Prostate gland (tissue), 2 donors: ENCODE measurements around the gene RUNX3. TPM values are rescaled to one million over a fixed set of nuclear protein-coding genes. Genes with fewer than 3 reads are reported as not detected.

Source experiments
- DNase-seq: peaks from one replicate; pipeline ENCODE4 v3.0.0-alpha.2; 2019; ENCODE audit warnings: low spot score
- H3K27ac ChIP-seq, 2 donors: fragments of 200-600 bp; sonication (generic); 2 replicates each; pipeline ENCODE4 v1.5.1; 2017 to 2019
- H3K27me3 ChIP-seq: fragments of 200-600 bp; sonication (generic); replicated peaks from 2 replicates; pipeline ENCODE4 v1.5.1; 2019; ENCODE audit not compliant: insufficient read depth
- H3K36me3 ChIP-seq, 2 donors: fragments of 200-600 bp; sonication (generic); 1 replicate in 1 of 2; 2 replicates in 1 of 2; pipeline versions ENCODE4 v1.5.1 to v1.8.1; 2017 to 2019
- H3K4me1 ChIP-seq: fragments of 200-600 bp; sonication (generic); replicated peaks from 2 replicates; pipeline ENCODE4 v1.5.1; 2019
- H3K4me3 ChIP-seq, 2 donors: fragments of 200-600 bp; sonication (generic); 2 replicates each; pipeline ENCODE4 v1.5.1; 2017 to 2019
- H3K9me3 ChIP-seq: fragments of 200-600 bp; sonication (generic); 2 replicates; pipeline ENCODE4 v1.5.1; 2017
- CTCF ChIP-seq, 4 experiments: fragments of 200-600 bp in 2 of 4; fragments of 450-650 bp in 2 of 4; sonication (generic) in 2 of 4; IDR thresholded peaks; 1 replicate in 3 of 4; 2 replicates in 1 of 4; pipeline ENCODE4 v1.5.1; 2016 to 2019; ENCODE audit warnings: antibody characterized with exemption in 4 of 4, mild to moderate bottlenecking in 2 of 4, moderate library complexity in 2 of 4
- POLR2A ChIP-seq: fragments of 450-650 bp; IDR thresholded peaks from one replicate; pipeline ENCODE4 v1.6.1; 2016; ENCODE audit warnings: antibody characterized with exemption, mild to moderate bottlenecking
- POLR2AphosphoS5 ChIP-seq: sonication (generic); formaldehyde crosslinking; IDR thresholded peaks from one replicate; pipeline ENCODE4 v1.6.1; 2017; ENCODE audit warnings: antibody characterized with exemption
- WGBS: methylation state at CpG from one replicate; pipeline ENCODE4 v1.1.5; 2018; 5-methylcytosine and 5-hydroxymethylcytosine counted together
- intact Hi-C: fragments of 100-400 bp; cut with DNase I; formaldehyde crosslinking; loops from one replicate; pipeline ENCODE4 v1.14.2; 2022
- total RNA-seq, 2 donors: library from RNA; depleted of rRNA; stranded (reverse); fragments of >200 nt; gene quantifications; one replicate each; pipeline ENCODE4 v1.1.0, GENCODE V29; 2016

Gene RUNX3
- total RNA-seq, 2 donors from 2014 or later: 2.5 to 3.4 TPM

GRCh38 chr1:24918995-24919605, 11.0 kb downstream of the RUNX3 start:
- no peaks in the 10 kb centered on the region for H3K4me1 ChIP-seq
- intact Hi-C loops: no loop called here
- H3K9me3 ChIP-seq: no peaks in the 10 kb centered on the region
- DNase-seq: no peak
- TF ChIP-seq POLR2A (no peak), CTCF (IDR thresholded peaks at IDR 0.05) (no peak), POLR2AphosphoS5 (no peak)
- no peaks in the 10 kb centered on the region for H3K27me3 ChIP-seq
- 91% methylated on average over 17 of the region's 17 CpGs for WGBS
- no peaks in the 10 kb centered on the region for H3K36me3 ChIP-seq
- no peak overlapping the region for H3K27ac ChIP-seq
- H3K4me3 ChIP-seq: no peak overlapping the region

GRCh38 chr1:24918370-24918769, 11.7 kb downstream of the RUNX3 start:
- intact Hi-C loops: no loop called here
- Histone ChIP-seq H3K27me3 (no peaks in the 10 kb centered on the region), H3K27ac (no peak overlapping the region), H3K9me3 (no peaks in the 10 kb centered on the region), H3K36me3 (no peaks in the 10 kb centered on the region), H3K4me3 (no peak overlapping the region), H3K4me1 (no peaks in the 10 kb centered on the region)
- no peak for DNase-seq
- WGBS: 98% methylated on average over 2 of the region's 2 CpGs
- TF ChIP-seq POLR2AphosphoS5: no peak
- TF ChIP-seq CTCF (IDR thresholded peaks at IDR 0.05): no peak

- Histone ChIP-seq H3K9me3 (no peaks in the 10 kb centered on the region), H3K4me3 (no peak overlapping the region), H3K27me3 (no peaks in the 10 kb centered on the region), H3K4me1 (no peaks in the 10 kb centered on the region), H3K36me3 (no peaks in the 10 kb centered on the region), H3K27ac (no peak overlapping the region)
- TF ChIP-seq POLR2A: no peak
- TF ChIP-seq CTCF (IDR thresholded peaks at IDR 0.05): no peak
- TF ChIP-seq POLR2AphosphoS5: no peak
- no peak for DNase-seq
- intact Hi-C loops: no loop called here
- 95% methylated on average over 16 of the region's 16 CpGs for WGBS
Observed at GRCh38 chr1:24917327-24918074, 12.6 kb downstream of the RUNX3 start.

GRCh38 chr1:24915816-24916602, 14.1 kb downstream of the RUNX3 start:
- no peaks in the 10 kb centered on the region for H3K9me3 ChIP-seq
- H3K27me3 ChIP-seq: no peaks in the 10 kb centered on the region
- intact Hi-C loops: no loop called here
- H3K27ac ChIP-seq: no peak overlapping the region
- DNase-seq: no peak
- no peaks in the 10 kb centered on the region for H3K4me1 ChIP-seq
- no peaks in the 10 kb centered on the region for H3K36me3 ChIP-seq
- TF ChIP-seq POLR2AphosphoS5: no peak
- TF ChIP-seq POLR2A: no peak
- TF ChIP-seq CTCF (IDR thresholded peaks at IDR 0.05): no peak
- no peak overlapping the region for H3K4me3 ChIP-seq
- 78% methylated on average over 18 of the region's 21 CpGs for WGBS
